NB4 (cell line): Measurements from ENCODE around the gene IMMP2L.

Source experiments
- DNase-seq: peaks from one replicate; pipeline ENCODE4 v3.0.0; 2010; ENCODE audit warnings: low read depth
- H3K4me3 ChIP-seq: one replicate; pipeline ENCODE4 v1.5.1; 2011; ENCODE audit warnings: mild to moderate bottlenecking, low read depth, low read length, moderate library complexity
- MYC ChIP-seq: IDR thresholded peaks from 2 replicates; pipeline ENCODE4 v1.6.1; 2011; ENCODE audit warnings: low read depth, low read length
- POLR2A ChIP-seq: IDR thresholded peaks from 2 replicates; pipeline ENCODE4 v1.6.1; 2011; ENCODE audit warnings: mild to moderate bottlenecking; ENCODE audit not compliant: insufficient read length; ENCODE audit errors: extremely low read depth
- TF ChIP-seq, protein P1 (sequence below): IDR thresholded peaks from 2 replicates; pipeline ENCODE4 v1.6.1; 2011; ENCODE audit warnings: low read depth, low read length
- TF ChIP-seq, protein P2 (sequence below): IDR thresholded peaks from one replicate; pipeline ENCODE4 v1.5.1; 2012; ENCODE audit warnings: low read depth, low read length

Gene IMMP2L

DNA sequence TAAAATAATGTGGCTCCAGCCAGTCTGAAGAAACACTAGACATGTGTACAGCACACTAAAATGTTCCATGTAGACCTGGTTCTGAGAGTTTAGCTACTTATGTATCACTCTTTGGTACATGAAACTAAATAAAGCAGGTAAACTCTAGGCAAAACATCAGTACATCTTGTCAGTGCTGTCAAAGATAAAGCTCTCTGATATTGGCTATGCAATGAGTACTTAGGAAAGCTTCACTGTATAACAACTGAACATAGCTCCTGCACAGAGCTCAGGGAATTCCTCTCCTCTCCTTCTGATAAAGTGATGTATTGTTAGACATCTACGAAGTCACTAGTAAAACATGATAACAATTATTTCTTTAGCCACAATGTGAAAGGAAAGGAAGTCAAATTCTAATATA lies 467.9 kb downstream of the IMMP2L start:
- TF ChIP-seq MYC = no peak
- no peak for DNase-seq
- no peak overlapping the region for H3K4me3 ChIP-seq

DNA sequence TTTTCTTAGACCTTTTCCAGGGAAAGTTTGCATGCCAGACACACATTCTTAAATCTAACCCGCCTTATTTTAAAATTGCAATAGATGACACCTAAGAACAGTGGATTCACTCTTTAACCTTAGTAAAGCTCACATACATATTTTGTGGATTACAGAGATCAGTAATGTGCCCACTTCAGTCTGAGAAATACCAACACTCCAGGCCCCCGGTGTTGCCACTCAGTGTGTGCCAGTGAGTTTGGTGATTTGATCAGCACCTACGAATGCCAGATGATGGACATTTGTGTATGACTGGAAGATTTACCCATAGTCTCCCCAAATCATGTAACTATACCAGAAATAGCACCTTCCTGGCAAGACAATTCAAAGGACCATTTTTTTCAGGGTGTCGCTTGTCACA lies 468.8 kb downstream of the IMMP2L start:
- H3K4me3 ChIP-seq = no peak overlapping the region
- TF ChIP-seq POLR2A (no peak), MYC (no peak)
- TF ChIP-seq, protein P1, sequence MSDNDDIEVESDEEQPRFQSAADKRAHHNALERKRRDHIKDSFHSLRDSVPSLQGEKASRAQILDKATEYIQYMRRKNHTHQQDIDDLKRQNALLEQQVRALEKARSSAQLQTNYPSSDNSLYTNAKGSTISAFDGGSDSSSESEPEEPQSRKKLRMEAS = no peak
- TF ChIP-seq, protein P2, sequence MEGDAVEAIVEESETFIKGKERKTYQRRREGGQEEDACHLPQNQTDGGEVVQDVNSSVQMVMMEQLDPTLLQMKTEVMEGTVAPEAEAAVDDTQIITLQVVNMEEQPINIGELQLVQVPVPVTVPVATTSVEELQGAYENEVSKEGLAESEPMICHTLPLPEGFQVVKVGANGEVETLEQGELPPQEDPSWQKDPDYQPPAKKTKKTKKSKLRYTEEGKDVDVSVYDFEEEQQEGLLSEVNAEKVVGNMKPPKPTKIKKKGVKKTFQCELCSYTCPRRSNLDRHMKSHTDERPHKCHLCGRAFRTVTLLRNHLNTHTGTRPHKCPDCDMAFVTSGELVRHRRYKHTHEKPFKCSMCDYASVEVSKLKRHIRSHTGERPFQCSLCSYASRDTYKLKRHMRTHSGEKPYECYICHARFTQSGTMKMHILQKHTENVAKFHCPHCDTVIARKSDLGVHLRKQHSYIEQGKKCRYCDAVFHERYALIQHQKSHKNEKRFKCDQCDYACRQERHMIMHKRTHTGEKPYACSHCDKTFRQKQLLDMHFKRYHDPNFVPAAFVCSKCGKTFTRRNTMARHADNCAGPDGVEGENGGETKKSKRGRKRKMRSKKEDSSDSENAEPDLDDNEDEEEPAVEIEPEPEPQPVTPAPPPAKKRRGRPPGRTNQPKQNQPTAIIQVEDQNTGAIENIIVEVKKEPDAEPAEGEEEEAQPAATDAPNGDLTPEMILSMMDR = no peak
- DNase-seq = no peak

DNA sequence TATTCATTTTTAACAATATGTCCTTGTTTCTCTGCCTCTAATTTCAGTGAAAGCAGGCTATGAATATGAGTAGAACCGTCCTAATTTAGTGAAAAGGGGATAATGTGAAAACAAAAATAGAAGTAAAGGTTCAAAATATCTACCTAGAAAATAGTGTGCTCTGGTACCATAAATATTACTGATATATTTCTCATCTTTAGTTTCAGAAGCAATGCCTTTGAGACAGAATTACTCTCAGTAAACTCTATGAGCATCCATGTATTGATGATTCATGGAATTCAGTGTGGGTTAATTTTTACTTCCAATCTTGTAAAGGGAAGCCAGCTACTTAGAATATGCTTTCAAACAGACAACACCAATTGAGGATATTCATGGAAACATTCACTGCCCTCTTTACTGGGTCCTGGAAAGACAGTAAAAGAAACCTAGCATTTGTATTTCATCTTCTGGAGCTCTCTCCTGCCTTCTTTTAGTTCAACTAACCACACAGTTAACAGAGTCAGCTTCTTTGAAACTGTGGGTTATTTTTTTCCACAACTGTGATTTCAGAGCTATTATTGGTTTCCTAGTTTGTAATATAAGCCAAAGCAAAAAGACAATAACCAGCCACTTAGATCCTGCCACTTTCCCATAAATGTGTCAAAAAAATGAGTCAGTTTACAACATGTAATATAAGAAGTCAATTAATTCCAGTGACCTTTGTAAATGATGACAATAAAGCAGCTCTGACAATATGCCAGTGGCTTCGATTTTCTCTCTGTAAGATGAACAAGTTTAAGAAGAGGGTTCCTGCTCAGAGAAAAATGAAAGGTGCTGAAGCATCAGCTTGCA lies 469.7 kb downstream of the IMMP2L start:
- no peak for DNase-seq
- no peak overlapping the region for H3K4me3 ChIP-seq
- TF ChIP-seq, protein P2 = no peak
- TF ChIP-seq MYC = no peak
- TF ChIP-seq, protein P1 = no peak
- no peak for TF ChIP-seq POLR2A

DNA sequence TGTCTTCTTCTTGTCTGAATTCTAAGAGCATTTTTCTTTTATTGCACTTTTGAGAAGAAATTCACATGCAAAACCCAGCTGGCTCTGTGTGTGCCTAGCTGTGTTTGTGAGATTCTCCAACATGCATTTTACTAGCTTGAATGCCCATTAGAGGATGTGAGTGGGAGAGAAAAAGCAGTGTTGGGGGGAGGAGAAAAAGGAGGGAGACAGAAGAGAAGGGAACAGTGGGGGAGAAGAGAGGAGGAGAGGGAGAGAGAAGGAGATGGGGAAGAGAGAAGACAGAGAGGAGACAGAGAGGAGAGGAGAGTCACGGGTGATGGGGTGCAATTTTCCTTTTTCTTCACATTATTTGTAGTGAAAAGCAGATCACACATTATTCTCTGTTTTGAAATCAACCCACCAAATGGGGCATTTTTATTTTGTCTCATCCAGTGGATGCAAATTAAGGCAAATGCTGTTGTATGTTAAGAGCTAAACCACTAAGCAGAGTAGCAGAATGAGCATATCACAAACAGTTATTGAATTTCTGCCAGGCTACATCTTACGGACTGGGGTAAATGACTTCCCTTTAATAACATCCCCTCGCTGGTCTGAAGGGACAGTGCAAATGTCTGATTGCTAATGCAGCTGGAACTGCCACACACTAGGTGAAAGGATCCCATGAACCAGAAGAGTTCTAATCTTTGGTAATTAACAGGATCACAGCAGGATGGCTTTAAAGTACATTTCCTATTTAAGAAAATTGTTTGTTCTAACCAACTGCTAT lies 470.5 kb downstream of the IMMP2L start:
- TF ChIP-seq, protein P1 = no peak
- TF ChIP-seq, protein P2 = no peak
- TF ChIP-seq POLR2A = no peak
- TF ChIP-seq MYC = no peak

DNA sequence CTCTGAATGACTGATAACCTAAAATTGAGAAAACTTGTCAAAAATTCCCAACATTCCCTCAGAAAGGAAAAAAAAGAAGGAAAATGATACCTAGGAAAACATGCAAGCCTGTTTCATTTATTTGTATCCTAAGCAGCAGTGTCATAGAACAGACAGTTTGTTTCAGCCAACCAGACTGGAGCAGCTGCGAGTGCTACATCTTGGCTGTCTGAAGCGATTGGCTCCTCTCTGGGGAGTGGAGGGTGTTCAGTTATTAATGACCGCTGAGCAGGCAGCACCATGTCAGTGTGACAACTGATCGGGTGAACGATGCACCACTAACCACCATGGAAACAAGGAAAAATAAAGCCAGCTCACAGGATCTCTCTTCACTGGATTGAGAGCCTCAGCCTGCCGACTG lies 471.4 kb downstream of the IMMP2L start, which contains the start of gene LRRN3:
LRRN3 (plus strand) TSS at position 282 of the 400 bp plus-strand sequence. CDS start 31,646 bp downstream, outside the sequence.
- TF ChIP-seq, protein P1 = no peak
- no peak for TF ChIP-seq MYC
- TF ChIP-seq, protein P2 = no peak
- no peak for TF ChIP-seq POLR2A
- no peak for DNase-seq
- H3K4me3 ChIP-seq = no peak within 1 kb of the TSS

More for the DNA sequence above, 470.5 kb downstream of the IMMP2L start:
- DNase-seq = no peak
- no peak overlapping the region for H3K4me3 ChIP-seq
